Transverse colon (tissue), 3 donors: ENCODE data around the gene DDR2.

Experiments
- CTCF ChIP-seq, 5 experiments: fragments of 200-600 bp in 3 of 5; fragments of 450-650 bp in 2 of 5; sonication (generic) in 3 of 5; IDR thresholded peaks; 1 replicate in 2 of 5; 2 replicates in 3 of 5; pipeline ENCODE4 v1.5.1; 2016 to 2017; ENCODE audit warnings: antibody characterized with exemption in 5 of 5, inconsistent platforms in 3 of 5, mild to moderate bottlenecking in 2 of 5, moderate library complexity in 1 of 5
- POLR2A ChIP-seq: fragments of 450-650 bp; IDR thresholded peaks from one replicate; pipeline ENCODE4 v1.6.1; 2016; ENCODE audit warnings: antibody characterized with exemption, mild to moderate bottlenecking, moderate library complexity

DNA sequence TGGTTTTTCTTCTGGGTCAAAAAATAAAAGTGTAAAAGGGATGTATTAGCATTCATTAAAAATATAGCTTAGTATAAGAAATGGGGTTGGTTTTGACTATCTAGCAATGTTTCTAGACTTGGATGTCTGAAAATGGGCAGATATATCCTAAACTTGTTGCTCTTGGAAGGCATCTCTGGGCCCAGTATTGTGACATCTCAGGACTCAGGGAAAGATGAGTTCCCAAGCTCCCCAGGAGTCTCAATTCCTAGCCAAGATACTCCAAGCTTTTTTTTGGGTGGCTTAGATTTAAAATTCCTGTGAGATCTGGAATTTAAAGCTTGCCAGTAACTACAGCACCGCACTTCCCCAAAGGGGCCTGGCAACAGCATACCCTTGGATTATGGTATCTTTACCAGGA is 146.8 kb downstream of the DDR2 start:
- TF ChIP-seq CTCF (IDR thresholded peaks at IDR 0.05) (no peak), POLR2A (no peak)
